ENCODE results near the gene BRSK2. TPM values are rescaled to one million over a fixed set of nuclear protein-coding genes. Genes with fewer than 3 reads are reported as not detected.

Gene BRSK2
- total and polyA plus RNA-seq, 9 of the 15 experiments (the other 6 are each of a cell fraction or from before 2014, with no cell fraction given), result 0.06 to 0.52 (median 0.18) TPM; not detected in 5

- H3K4me3 ChIP-seq, result no peak overlapping the region
- H3K27me3 ChIP-seq (ENCODE audit: control insufficient read depth in 2 of 2, insufficient read depth in 2 of 2, low read length in 2 of 2), result no peaks in the 10 kb centered on the region
- in situ Hi-C loops (cut with MboI) (no loop called here), intact Hi-C loops (cut with micrococcal nuclease) (no loop called here)
- peaks cover 2% of the 10 kb centered on the region; the same call in 1 of the 3 replicates for H3K79me2 ChIP-seq (ENCODE audit: control insufficient read depth, insufficient read depth, low read length)
- no peak for DNase-seq (ENCODE audit: extremely low read depth in 1 of 4, low spot score in 3 of 4)
- H2AFZ ChIP-seq (ENCODE audit: low read depth, low read length), result no peak overlapping the region
- H3K9ac ChIP-seq (ENCODE audit: insufficient read depth in 1 of 2, low read depth in 2 of 2, low read length in 2 of 2), result no peak overlapping the region
- POLR2A ChIA-PET, result no interaction called here
- FAIRE-seq, result no peak
- CTCF ChIA-PET (ENCODE audit: low intra/inter-chr PET ratio), result no interaction called here
- H3K4me1 ChIP-seq (replicated peaks in 1 of 2; ENCODE audit: control insufficient read depth in 2 of 2, insufficient read depth in 2 of 2, low read length in 2 of 2), result peaks cover 0 to 11% of the 10 kb centered on the region in 2 experiments; a peak in 1 of 5 replicates
- no peak for ATAC-seq
- WGBS (ENCODE audit: insufficient coverage, low coverage, missing lambda C conversion rate), result 96% methylated on average over 14 of the region's 14 CpGs
- no peak overlapping the region for H3K4me2 ChIP-seq (ENCODE audit: insufficient read depth, low read length)
- 0 out of 2 replicates have a peak, but pooled peaks cover 7% of the 10 kb centered on the region for H3K9me3 ChIP-seq (replicated peaks; ENCODE audit: control insufficient read depth, insufficient read depth, low read depth, low read length)
- no peak overlapping the region for H3K27ac ChIP-seq (ENCODE audit: extremely low read depth, low read depth, low read length)
- no TSS peak for BruUV-seq (replicated peaks)
- TF ChIP-seq MCM7 (IDR thresholded peaks at IDR 0.05), result no peak
- no peak for TF ChIP-seq CHD7 (IDR thresholded peaks at IDR 0.05; ENCODE audit: low read depth, low read length)
- no peak for TF ChIP-seq BRF1 (IDR thresholded peaks at IDR 0.05; ENCODE audit: borderline replicate concordance, extremely low read depth, insufficient read length)
- no peak for TF ChIP-seq PRPF4 (IDR thresholded peaks at IDR 0.05; ENCODE audit: insufficient read depth, low read depth, low read length, poor library complexity, severe bottlenecking)
- TF ChIP-seq NBN (IDR thresholded peaks at IDR 0.05; ENCODE audit: low read depth), result no peak
- TF ChIP-seq ZBTB17 (CRISPR knock-in tag; IDR thresholded peaks at IDR 0.05), result no peak
- no peak for TF ChIP-seq HDAC1 (IDR thresholded peaks at IDR 0.05)
- TF ChIP-seq FIP1L1 (IDR thresholded peaks at IDR 0.05; ENCODE audit: low read depth, low read length, poor library complexity, severe bottlenecking), result no peak
- TF ChIP-seq ZNF740 (CRISPR knock-in tag; IDR thresholded peaks at IDR 0.05), result no peak
- no peak for TF ChIP-seq ZNF740 (tag; IDR thresholded peaks at IDR 0.05)
- H4K20me1 ChIP-seq (replicated peaks; ENCODE audit: control insufficient read depth, insufficient read depth, low read length), result 0 out of 2 replicates have a peak, but pooled peaks cover under 1% of the 10 kb centered on the region
- no peaks in the 10 kb centered on the region for H3K9me1 ChIP-seq (ENCODE audit: control insufficient read depth, insufficient read depth, low read length)
- H3K36me3 ChIP-seq (ENCODE audit: control insufficient read depth, insufficient read depth, low read length), result no peaks in the 10 kb centered on the region
These were observed 110.2 kb downstream of the BRSK2 start for GRCh38 chr11:1499899-1500298.

Measured in K562 (cell line).